Measurements from ENCODE around the gene AK5.

GRCh38 chr1:77387553-77387952 is 105.7 kb downstream of the AK5 start:
- TF ChIP-seq CTCF (conservative IDR thresholded peaks at IDR 0.05 in 1 of 2, IDR thresholded peaks at IDR 0.05 in 1 of 2; ENCODE audit: extremely low read depth in 1 of 2, insufficient read depth in 1 of 2, low read depth in 1 of 2, low read length in 2 of 2) (no peak), EZH2 (IDR thresholded peaks at IDR 0.05; ENCODE audit: borderline replicate concordance, low read length) (no peak)

All from mammary epithelial cell (primary cell).